Thyroid gland (tissue), 4 donors: ENCODE data around the gene CD99L2.

Experiments used
- CTCF ChIP-seq, 6 experiments: fragments of 200-600 bp in 3 of 6; fragments of 450-650 bp in 3 of 6; sonication (generic) in 3 of 6; IDR thresholded peaks; one replicate each; pipeline ENCODE4 v1.5.1; 2016 to 2019; ENCODE audit warnings: antibody characterized with exemption in 6 of 6, mild to moderate bottlenecking in 2 of 6, inconsistent platforms in 1 of 6, moderate library complexity in 1 of 6
- POLR2A ChIP-seq, 2 donors: fragments of 450-650 bp; IDR thresholded peaks; one replicate each; pipeline ENCODE4 v1.6.1; 2017; ENCODE audit warnings: antibody characterized with exemption in 2 of 2, mild to moderate bottlenecking in 2 of 2, moderate library complexity in 1 of 2

- TF ChIP-seq CTCF (IDR thresholded peaks at IDR 0.05) (no peak), POLR2A (IDR thresholded peaks at IDR 0.05) (no peak)
Observed at GRCh38 chrX:150736475-150736874, 162.0 kb downstream of the CD99L2 start.
